DMS53 (cell line): ENCODE measurements around the gene TSC22D4.
A peak's percentile ranks its signal among the peaks of the same experiment; 100 is the strongest.
"Not testable (repeated sequence)": the region's sequence is repeated elsewhere in the genome, so short reads cannot be mapped to it uniquely, and the experiment has no call there.

ENCODE experiments used
- DNase-seq: peaks from one replicate; lab custom pipeline; 2025; lab: John Stamatoyannopoulos, UW

TSC22D4 gene

GRCh38 chr7:100478958-100479660 lies at the start of gene TSC22D4:
Gene TSC22D4 (minus strand): TSS chr7:100479214. CDS start chr7:100478038, 1,176 bp downstream.
- DNase-seq: peak; percentile 94

GRCh38 chr7:100528108-100528866 lies 49.3 kb upstream of the TSC22D4 start:
- not testable (repeated sequence) for DNase-seq

DNA sequence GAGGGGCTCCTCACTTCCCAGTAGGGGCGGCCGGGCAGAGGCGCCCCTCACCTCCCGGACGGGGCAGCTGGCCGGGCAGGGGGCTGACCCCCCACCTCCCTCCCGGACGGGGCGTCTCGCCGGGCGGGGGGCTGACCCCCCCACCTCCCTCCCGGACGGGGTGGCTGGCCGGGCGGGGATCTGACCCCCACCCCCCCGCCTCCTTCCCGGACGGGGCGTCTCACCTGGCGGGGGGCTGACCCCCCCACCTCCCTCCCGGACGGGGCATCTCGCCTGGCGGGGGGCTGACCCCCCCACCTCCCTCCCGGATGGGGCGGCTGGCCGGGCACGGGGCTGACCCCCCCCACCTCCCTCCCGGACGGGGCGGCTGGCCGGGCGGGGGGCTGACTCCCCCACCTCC lies 44.2 kb upstream of the TSC22D4 start:
- not testable (repeated sequence) for DNase-seq

- DNase-seq: not testable (repeated sequence)
Measured at GRCh38 chr7:100521909-100522593, 43.0 kb upstream of the TSC22D4 start.

- no peak for DNase-seq
Measured at GRCh38 chr7:100521076-100521475, 42.1 kb upstream of the TSC22D4 start.

DNA sequence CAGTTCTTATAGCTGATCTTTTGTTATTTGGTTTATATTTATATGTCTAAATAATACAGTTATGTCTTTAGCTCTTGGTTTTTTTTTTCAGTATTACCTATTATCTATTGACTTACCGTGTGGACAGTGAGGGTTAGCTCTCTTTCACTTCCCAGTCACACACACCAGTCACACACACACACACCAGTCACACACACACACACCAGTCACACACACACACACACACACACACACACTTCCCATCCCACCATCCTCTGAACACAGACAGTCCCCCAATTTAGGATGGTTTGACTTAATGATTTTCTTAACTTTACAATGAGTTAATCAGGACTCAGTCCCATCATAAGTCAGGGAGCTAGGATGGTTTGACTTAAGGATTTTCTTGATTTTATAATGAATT lies 41.1 kb upstream of the TSC22D4 start:
- DNase-seq: no peak

DNA sequence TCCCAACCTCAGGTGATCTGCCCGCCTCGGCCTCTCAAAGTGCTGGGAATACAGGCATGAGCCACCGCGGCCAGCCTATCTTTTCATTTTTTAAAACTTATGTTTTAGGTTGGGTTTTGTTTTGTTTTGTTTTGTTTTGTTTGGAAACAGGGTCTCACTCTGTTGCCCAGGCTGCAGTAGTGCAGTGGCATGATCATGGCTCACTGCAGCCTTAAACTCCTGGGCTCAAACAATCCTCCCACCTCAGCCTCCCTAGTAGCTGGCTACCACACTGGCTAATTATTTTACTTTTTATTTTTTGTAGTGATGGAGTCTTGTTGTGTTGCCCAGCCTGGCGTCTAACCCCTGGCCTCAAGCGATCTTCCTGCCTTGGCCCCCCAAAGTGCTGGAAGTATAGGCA lies 40.6 kb upstream of the TSC22D4 start:
- no peak for DNase-seq

- no peak for DNase-seq
Measured at GRCh38 chr7:100517305-100517704, 38.3 kb upstream of the TSC22D4 start.

DNA sequence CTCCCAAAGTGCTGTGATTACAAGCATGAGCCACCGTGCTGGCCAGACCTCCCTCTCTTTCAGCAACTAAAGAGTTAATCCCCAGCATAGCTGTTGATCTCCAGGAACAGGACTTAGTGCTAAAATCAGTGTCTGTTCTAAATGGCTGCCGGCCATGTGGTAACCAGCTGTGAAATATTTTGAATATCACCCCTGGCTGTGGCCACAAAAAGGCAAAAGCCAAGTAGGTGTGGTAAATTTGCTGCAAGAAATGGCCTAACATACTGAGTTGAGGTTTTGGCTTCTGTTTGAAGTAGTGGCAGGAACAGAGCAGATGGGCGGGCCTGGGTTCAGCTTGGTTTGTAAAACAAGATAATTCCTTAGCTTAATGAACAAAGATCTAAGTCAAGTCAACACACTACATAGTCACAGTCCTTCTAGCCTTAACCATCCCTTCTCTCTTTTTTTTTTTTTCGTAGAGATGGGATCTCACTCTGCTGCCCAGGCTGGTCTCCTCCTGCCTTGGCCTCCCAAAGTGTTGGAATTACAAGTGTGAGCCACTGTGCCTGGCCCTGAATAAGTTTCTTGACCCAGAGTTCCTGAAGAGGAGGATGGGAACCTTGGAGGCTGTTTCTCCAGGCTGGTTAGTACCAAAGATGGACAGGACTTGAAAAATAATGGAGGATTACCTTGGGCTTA lies 37.3 kb upstream of the TSC22D4 start:
- no peak for DNase-seq

GRCh38 chr7:100515072-100515532 lies 36.1 kb upstream of the TSC22D4 start:
- DNase-seq: no peak

GRCh38 chr7:100513212-100513810 lies 34.3 kb upstream of the TSC22D4 start:
- DNase-seq: no peak

DNA sequence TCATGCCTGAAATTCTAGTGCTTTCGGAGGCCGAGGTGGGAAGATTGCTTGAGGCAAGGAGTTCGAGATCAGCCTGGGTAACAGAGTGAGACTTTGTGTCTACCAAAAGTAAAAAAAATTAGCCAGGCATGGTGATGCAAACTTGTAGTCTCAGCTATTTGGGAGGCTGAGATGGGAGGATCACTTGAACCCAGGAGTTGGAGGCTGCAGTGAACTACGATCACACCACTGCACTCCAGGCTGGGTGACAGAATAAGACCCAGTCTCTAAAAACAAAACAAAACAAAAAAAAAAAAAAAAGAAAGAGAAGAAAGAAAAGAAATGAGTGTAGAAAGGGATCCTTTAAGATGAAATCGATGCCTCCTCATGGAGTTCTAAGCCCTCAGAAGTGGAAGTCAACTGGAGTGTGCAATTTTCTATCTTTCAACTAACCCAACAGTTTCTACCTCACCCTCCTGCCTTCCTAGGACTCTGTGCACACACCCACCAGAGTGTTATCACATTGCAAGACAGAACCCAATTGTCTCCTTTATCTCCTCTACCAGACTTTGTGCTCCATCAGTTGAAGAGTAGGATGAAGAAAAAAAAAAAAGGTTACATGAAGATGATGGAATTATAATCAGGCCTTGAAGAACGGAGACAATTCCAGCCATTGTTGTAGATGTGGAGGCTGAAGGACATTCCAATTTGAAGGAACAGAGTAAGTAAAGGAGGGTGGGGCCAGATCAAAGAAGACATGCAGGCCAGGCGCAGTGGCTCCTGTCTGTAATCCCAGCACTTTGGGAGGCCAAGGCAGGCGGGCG lies 31.6 kb upstream of the TSC22D4 start:
- no peak for DNase-seq

- no peak for DNase-seq
Measured at GRCh38 chr7:100509231-100509630, 30.2 kb upstream of the TSC22D4 start.

- DNase-seq: peak; percentile 67
Measured at GRCh38 chr7:100506356-100506923, 27.4 kb upstream of the TSC22D4 start.

GRCh38 chr7:100504887-100505611 lies 26.0 kb upstream of the TSC22D4 start:
- DNase-seq: no peak

DNA sequence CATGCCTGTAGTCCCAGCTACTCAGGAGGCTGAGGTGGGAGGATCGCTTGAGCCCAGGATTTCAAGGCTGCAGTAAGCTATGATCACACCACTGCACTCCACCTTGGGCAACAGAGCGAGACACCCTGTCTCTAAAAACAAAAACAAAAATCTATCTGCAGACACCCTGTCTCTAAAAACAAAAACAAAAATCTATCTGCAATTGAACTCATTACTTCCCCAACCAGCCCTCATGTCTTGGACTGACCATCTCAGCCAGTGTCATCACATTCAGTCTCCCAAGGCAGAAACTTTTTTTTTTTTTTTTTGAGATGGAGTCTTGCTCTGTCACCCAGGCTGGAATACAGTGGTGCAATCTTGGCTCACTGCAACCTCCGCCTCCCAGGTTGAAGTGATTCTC lies 25.0 kb upstream of the TSC22D4 start:
- DNase-seq: not testable (repeated sequence)

- not testable (repeated sequence) for DNase-seq
Measured at GRCh38 chr7:100500743-100501142, 21.7 kb upstream of the TSC22D4 start.

GRCh38 chr7:100496509-100496908 lies 17.5 kb upstream of the TSC22D4 start:
- DNase-seq: no peak

- peak; percentile 86 for DNase-seq
Measured at GRCh38 chr7:100493476-100494264, 14.7 kb upstream of the TSC22D4 start.
